ENCODE data around the gene KCNH5. TPM values are rescaled to one million over a fixed set of nuclear protein-coding genes. Genes with fewer than 3 reads are reported as not detected.
A peak's percentile ranks its signal among the peaks of the same experiment; 100 is the strongest.

Gene KCNH5
- total RNA-seq, 1 experiment from 2014 or later, result 1.4 TPM

DNA sequence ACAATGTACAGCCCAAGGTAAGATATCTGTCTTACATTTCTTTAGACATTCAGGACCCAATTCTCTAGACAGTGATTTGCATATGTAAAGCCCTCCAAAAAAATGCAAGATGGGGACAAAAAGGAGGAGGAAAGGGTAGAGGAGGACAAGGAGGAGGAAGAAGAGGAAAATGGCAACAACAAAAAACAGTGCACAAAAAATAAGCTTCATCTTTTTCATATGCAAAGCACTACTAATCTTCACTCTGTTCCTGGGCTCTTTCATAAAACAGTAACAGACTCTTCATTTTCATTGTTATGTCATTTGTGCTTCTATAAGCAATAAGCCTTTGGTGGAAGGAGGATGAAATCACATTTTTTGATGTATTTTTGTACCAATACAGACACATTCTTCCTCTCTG, 61.4 kb downstream of the KCNH5 start:
- DNase-seq (ENCODE audit: low spot score) (no peak), ATAC-seq (no peak)
- CTCF ChIA-PET, result no interaction called here
- Mint-ChIP-seq H3K27ac (peak overlapping the region; percentile 55; the same call in 1 of the 2 replicates), H3K4me1 (peaks cover 15% of the 10 kb centered on the region), H3K36me3 (no peaks in the 10 kb centered on the region), H3K4me3 (no peak overlapping the region), H3K9me3 (peaks cover 5% of the 10 kb centered on the region; the same call in 1 of the 2 replicates), H3K27me3 (ENCODE audit: low read depth) (no peaks in the 10 kb centered on the region)
- POLR2A ChIA-PET, result no interaction called here
- TF ChIP-seq ZNF317 (CRISPR knock-in tag; IDR thresholded peaks at IDR 0.05; ENCODE audit: borderline replicate concordance, low read depth), result no peak
- TF ChIP-seq NFE2L1 (CRISPR knock-in tag; IDR thresholded peaks at IDR 0.05), result no peak
- TF ChIP-seq, protein P1, sequence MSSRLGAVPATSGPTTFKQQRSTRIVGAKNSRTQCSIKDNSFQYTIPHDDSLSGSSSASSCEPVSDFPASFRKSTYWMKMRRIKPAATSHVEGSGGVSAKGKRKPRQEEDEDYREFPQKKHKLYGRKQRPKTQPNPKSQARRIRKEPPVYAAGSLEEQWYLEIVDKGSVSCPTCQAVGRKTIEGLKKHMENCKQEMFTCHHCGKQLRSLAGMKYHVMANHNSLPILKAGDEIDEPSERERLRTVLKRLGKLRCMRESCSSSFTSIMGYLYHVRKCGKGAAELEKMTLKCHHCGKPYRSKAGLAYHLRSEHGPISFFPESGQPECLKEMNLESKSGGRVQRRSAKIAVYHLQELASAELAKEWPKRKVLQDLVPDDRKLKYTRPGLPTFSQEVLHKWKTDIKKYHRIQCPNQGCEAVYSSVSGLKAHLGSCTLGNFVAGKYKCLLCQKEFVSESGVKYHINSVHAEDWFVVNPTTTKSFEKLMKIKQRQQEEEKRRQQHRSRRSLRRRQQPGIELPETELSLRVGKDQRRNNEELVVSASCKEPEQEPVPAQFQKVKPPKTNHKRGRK (CRISPR knock-in tag; IDR thresholded peaks at IDR 0.05; ENCODE audit: borderline replicate concordance), result no peak
- no peak for TF ChIP-seq ZNF423 (CRISPR knock-in tag; IDR thresholded peaks at IDR 0.05)
- TF ChIP-seq, protein P2, sequence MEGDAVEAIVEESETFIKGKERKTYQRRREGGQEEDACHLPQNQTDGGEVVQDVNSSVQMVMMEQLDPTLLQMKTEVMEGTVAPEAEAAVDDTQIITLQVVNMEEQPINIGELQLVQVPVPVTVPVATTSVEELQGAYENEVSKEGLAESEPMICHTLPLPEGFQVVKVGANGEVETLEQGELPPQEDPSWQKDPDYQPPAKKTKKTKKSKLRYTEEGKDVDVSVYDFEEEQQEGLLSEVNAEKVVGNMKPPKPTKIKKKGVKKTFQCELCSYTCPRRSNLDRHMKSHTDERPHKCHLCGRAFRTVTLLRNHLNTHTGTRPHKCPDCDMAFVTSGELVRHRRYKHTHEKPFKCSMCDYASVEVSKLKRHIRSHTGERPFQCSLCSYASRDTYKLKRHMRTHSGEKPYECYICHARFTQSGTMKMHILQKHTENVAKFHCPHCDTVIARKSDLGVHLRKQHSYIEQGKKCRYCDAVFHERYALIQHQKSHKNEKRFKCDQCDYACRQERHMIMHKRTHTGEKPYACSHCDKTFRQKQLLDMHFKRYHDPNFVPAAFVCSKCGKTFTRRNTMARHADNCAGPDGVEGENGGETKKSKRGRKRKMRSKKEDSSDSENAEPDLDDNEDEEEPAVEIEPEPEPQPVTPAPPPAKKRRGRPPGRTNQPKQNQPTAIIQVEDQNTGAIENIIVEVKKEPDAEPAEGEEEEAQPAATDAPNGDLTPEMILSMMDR (IDR thresholded peaks at IDR 0.05), result no peak
- TF ChIP-seq, protein P3, sequence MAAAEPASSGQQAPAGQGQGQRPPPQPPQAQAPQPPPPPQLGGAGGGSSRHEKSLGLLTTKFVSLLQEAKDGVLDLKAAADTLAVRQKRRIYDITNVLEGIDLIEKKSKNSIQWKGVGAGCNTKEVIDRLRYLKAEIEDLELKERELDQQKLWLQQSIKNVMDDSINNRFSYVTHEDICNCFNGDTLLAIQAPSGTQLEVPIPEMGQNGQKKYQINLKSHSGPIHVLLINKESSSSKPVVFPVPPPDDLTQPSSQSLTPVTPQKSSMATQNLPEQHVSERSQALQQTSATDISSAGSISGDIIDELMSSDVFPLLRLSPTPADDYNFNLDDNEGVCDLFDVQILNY (CRISPR knock-in tag; IDR thresholded peaks at IDR 0.05), result no peak
- TF ChIP-seq, protein P4, sequence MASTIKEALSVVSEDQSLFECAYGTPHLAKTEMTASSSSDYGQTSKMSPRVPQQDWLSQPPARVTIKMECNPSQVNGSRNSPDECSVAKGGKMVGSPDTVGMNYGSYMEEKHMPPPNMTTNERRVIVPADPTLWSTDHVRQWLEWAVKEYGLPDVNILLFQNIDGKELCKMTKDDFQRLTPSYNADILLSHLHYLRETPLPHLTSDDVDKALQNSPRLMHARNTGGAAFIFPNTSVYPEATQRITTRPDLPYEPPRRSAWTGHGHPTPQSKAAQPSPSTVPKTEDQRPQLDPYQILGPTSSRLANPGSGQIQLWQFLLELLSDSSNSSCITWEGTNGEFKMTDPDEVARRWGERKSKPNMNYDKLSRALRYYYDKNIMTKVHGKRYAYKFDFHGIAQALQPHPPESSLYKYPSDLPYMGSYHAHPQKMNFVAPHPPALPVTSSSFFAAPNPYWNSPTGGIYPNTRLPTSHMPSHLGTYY (CRISPR knock-in tag; IDR thresholded peaks at IDR 0.05), result no peak
- TF ChIP-seq SOX15 (CRISPR knock-in tag; IDR thresholded peaks at IDR 0.05), result no peak
- no peak for TF ChIP-seq IRF2 (CRISPR knock-in tag; IDR thresholded peaks at IDR 0.05; ENCODE audit: borderline replicate concordance, low read depth)
- no peak for TF ChIP-seq MXD4 (CRISPR knock-in tag; IDR thresholded peaks at IDR 0.05; ENCODE audit: borderline replicate concordance)
- TF ChIP-seq ZNF121 (CRISPR knock-in tag; IDR thresholded peaks at IDR 0.05), result no peak
- no peak for TF ChIP-seq MAX (CRISPR knock-in tag; IDR thresholded peaks at IDR 0.05)
- no peak for TF ChIP-seq MYBL2 (CRISPR knock-in tag; IDR thresholded peaks at IDR 0.05)
- TF ChIP-seq JAZF1 (CRISPR knock-in tag; IDR thresholded peaks at IDR 0.05), result no peak

DNA sequence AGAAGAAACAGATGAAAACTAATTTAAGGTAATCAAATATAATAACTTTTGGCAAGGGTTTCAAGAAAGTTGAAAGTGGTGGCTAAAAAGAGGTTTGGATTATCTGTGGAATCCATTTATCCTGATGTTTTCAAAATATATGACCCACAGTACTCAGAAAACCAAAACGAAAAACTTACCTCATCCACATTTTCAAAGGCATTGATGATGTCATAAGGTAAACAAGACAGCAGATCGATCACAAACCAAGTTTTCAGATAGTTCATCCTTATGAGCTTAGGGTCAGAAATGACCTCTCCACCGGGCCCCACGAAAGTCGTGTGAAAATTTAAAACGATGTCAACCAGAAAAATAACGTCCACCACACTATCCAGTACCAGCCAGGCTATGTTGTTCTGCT, 64.6 kb downstream of the KCNH5 start:
- Mint-ChIP-seq H3K36me3 (no peaks in the 10 kb centered on the region), H3K27ac (no peak overlapping the region), H3K27me3 (ENCODE audit: low read depth) (no peaks in the 10 kb centered on the region), H3K4me1 (peaks cover 23% of the 10 kb centered on the region), H3K9me3 (no peaks in the 10 kb centered on the region), H3K4me3 (no peak overlapping the region)
- ATAC-seq, result no peak
- ChIA-PET CTCF (no interaction called here), POLR2A (no interaction called here)
- no peak for DNase-seq (ENCODE audit: low spot score)
- TF ChIP-seq TEAD1 (CRISPR knock-in tag; IDR thresholded peaks at IDR 0.05), result no peak
- TF ChIP-seq ZSCAN18 (CRISPR knock-in tag; IDR thresholded peaks at IDR 0.05), result no peak
- TF ChIP-seq AR (CRISPR knock-in tag; IDR thresholded peaks at IDR 0.05), result no peak
- TF ChIP-seq, protein P5, sequence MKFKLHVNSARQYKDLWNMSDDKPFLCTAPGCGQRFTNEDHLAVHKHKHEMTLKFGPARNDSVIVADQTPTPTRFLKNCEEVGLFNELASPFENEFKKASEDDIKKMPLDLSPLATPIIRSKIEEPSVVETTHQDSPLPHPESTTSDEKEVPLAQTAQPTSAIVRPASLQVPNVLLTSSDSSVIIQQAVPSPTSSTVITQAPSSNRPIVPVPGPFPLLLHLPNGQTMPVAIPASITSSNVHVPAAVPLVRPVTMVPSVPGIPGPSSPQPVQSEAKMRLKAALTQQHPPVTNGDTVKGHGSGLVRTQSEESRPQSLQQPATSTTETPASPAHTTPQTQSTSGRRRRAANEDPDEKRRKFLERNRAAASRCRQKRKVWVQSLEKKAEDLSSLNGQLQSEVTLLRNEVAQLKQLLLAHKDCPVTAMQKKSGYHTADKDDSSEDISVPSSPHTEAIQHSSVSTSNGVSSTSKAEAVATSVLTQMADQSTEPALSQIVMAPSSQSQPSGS (CRISPR knock-in tag; IDR thresholded peaks at IDR 0.05; ENCODE audit: borderline replicate concordance, low read depth), result no peak
- no peak for TF ChIP-seq CREB1 (CRISPR knock-in tag; IDR thresholded peaks at IDR 0.05)
- TF ChIP-seq FOXK1 (CRISPR knock-in tag; IDR thresholded peaks at IDR 0.05), result no peak
- no peak for TF ChIP-seq GABPB1 (CRISPR knock-in tag; IDR thresholded peaks at IDR 0.05)
- TF ChIP-seq, protein P6, sequence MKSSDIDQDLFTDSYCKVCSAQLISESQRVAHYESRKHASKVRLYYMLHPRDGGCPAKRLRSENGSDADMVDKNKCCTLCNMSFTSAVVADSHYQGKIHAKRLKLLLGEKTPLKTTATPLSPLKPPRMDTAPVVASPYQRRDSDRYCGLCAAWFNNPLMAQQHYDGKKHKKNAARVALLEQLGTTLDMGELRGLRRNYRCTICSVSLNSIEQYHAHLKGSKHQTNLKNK (CRISPR knock-in tag; IDR thresholded peaks at IDR 0.05), result no peak
- TF ChIP-seq SP1 (CRISPR knock-in tag; conservative IDR thresholded peaks at IDR 0.05), result no peak
